ENCODE measurements around the gene SLC2A1.

- TF ChIP-seq, protein P1, sequence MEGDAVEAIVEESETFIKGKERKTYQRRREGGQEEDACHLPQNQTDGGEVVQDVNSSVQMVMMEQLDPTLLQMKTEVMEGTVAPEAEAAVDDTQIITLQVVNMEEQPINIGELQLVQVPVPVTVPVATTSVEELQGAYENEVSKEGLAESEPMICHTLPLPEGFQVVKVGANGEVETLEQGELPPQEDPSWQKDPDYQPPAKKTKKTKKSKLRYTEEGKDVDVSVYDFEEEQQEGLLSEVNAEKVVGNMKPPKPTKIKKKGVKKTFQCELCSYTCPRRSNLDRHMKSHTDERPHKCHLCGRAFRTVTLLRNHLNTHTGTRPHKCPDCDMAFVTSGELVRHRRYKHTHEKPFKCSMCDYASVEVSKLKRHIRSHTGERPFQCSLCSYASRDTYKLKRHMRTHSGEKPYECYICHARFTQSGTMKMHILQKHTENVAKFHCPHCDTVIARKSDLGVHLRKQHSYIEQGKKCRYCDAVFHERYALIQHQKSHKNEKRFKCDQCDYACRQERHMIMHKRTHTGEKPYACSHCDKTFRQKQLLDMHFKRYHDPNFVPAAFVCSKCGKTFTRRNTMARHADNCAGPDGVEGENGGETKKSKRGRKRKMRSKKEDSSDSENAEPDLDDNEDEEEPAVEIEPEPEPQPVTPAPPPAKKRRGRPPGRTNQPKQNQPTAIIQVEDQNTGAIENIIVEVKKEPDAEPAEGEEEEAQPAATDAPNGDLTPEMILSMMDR (IDR thresholded peaks at IDR 0.05; ENCODE audit: low read depth, low read length): no peak
- no peak for TF ChIP-seq EZH2phosphoT487 (IDR thresholded peaks at IDR 0.05; ENCODE audit: low read depth)
These were observed 3.2 kb downstream of the SLC2A1 start for GRCh38 chr1:42955311-42956063.

Measured in OCI-LY3 (cell line).